Adipocyte (in vitro differentiated cells): Measurements from ENCODE around the gene BLOC1S3.

Experiments used
- DNase-seq: peaks from one replicate; pipeline ENCODE4 v3.0.0-alpha.2; 2015; ENCODE audit warnings: low read depth
- H3K27me3 ChIP-seq: replicated peaks from 2 replicates; pipeline ENCODE4 v1.7.0; 2013; ENCODE audit warnings: mild to moderate bottlenecking, low read length, moderate library complexity; ENCODE audit not compliant: control insufficient read depth, insufficient read depth
- H3K36me3 ChIP-seq: 2 replicates; pipeline ENCODE4 v1.7.0; 2013; ENCODE audit warnings: low read length, mild to moderate bottlenecking, moderate library complexity; ENCODE audit not compliant: control insufficient read depth, insufficient read depth, severe bottlenecking
- H3K4me1 ChIP-seq: 2 replicates; pipeline ENCODE4 v1.7.0; 2013; ENCODE audit warnings: mild to moderate bottlenecking, low read length, moderate library complexity; ENCODE audit not compliant: control insufficient read depth, insufficient read depth
- H3K4me3 ChIP-seq: 2 replicates; pipeline ENCODE4 v1.7.0; 2013; ENCODE audit warnings: mild to moderate bottlenecking, low read length, moderate library complexity
- H3K9ac ChIP-seq: 2 replicates; pipeline ENCODE4 v1.7.0; 2013; ENCODE audit warnings: mild to moderate bottlenecking, low read length, moderate library complexity
- H3K9me3 ChIP-seq: 2 replicates; pipeline ENCODE4 v1.7.0; 2013; ENCODE audit warnings: mild to moderate bottlenecking, low read length, moderate library complexity; ENCODE audit not compliant: control insufficient read depth

BLOC1S3 gene

GRCh38 chr19:45178262-45179071, at the start of gene BLOC1S3:
Gene BLOC1S3 (plus strand): TSS chr19:45178784. CDS start chr19:45179297, 513 bp downstream.
- peak; percentile 100 for DNase-seq
- H3K9me3 ChIP-seq = no peaks in the 10 kb centered on the region
- H3K36me3 ChIP-seq = no peaks in the 10 kb centered on the region
- peak within 1 kb of the TSS; percentile 91 for H3K9ac ChIP-seq
- peaks cover 30% of the 10 kb centered on the region for H3K4me1 ChIP-seq
- H3K27me3 ChIP-seq = no peaks in the 10 kb centered on the region
- H3K4me3 ChIP-seq = peak within 1 kb of the TSS; percentile 99

- H3K4me3 ChIP-seq = no peak overlapping the region
- no peaks in the 10 kb centered on the region for H3K36me3 ChIP-seq
- H3K4me1 ChIP-seq = peaks cover 3% of the 10 kb centered on the region
- H3K9me3 ChIP-seq = no peaks in the 10 kb centered on the region
- no peaks in the 10 kb centered on the region for H3K27me3 ChIP-seq
- DNase-seq = no peak
- H3K9ac ChIP-seq = no peak overlapping the region
These were observed 49.8 kb upstream of the BLOC1S3 start for GRCh38 chr19:45128806-45129205.

GRCh38 chr19:45130236-45130635, 48.3 kb upstream of the BLOC1S3 start:
- Histone ChIP-seq H3K36me3 (no peaks in the 10 kb centered on the region), H3K9ac (no peak overlapping the region), H3K9me3 (no peaks in the 10 kb centered on the region), H3K4me3 (no peak overlapping the region), H3K4me1 (no peaks in the 10 kb centered on the region), H3K27me3 (no peaks in the 10 kb centered on the region)
- no peak for DNase-seq

GRCh38 chr19:45130888-45131615, 47.5 kb upstream of the BLOC1S3 start:
- Histone ChIP-seq H3K4me3 (no peak overlapping the region), H3K27me3 (no peaks in the 10 kb centered on the region), H3K4me1 (no peaks in the 10 kb centered on the region), H3K9me3 (no peaks in the 10 kb centered on the region), H3K36me3 (no peaks in the 10 kb centered on the region), H3K9ac (no peak overlapping the region)
- no peak for DNase-seq

GRCh38 chr19:45133661-45134060, 44.9 kb upstream of the BLOC1S3 start:
- H3K36me3 ChIP-seq = no peaks in the 10 kb centered on the region
- H3K4me3 ChIP-seq = no peak overlapping the region
- H3K4me1 ChIP-seq = no peaks in the 10 kb centered on the region
- no peaks in the 10 kb centered on the region for H3K27me3 ChIP-seq
- no peaks in the 10 kb centered on the region for H3K9me3 ChIP-seq
- no peak for DNase-seq
- H3K9ac ChIP-seq = no peak overlapping the region

- H3K4me3 ChIP-seq = no peak overlapping the region
- no peaks in the 10 kb centered on the region for H3K9me3 ChIP-seq
These were observed 43.3 kb upstream of the BLOC1S3 start for GRCh38 chr19:45135176-45135885.

GRCh38 chr19:45136507-45137178, 41.9 kb upstream of the BLOC1S3 start:
- no peak for DNase-seq
- H3K4me1 ChIP-seq = no peaks in the 10 kb centered on the region
- no peaks in the 10 kb centered on the region for H3K36me3 ChIP-seq
- no peak overlapping the region for H3K4me3 ChIP-seq
- no peak overlapping the region for H3K9ac ChIP-seq
- no peaks in the 10 kb centered on the region for H3K27me3 ChIP-seq
- H3K9me3 ChIP-seq = no peaks in the 10 kb centered on the region

More at GRCh38 chr19:45135176-45135885, 43.3 kb upstream of the BLOC1S3 start:
- H3K4me1 ChIP-seq = no peaks in the 10 kb centered on the region
- no peak overlapping the region for H3K9ac ChIP-seq
- H3K36me3 ChIP-seq = no peaks in the 10 kb centered on the region
- H3K27me3 ChIP-seq = no peaks in the 10 kb centered on the region
- no peak for DNase-seq

- H3K4me1 ChIP-seq = no peaks in the 10 kb centered on the region
- no peak overlapping the region for H3K9ac ChIP-seq
- no peak overlapping the region for H3K4me3 ChIP-seq
- DNase-seq = no peak
- no peaks in the 10 kb centered on the region for H3K27me3 ChIP-seq
- H3K9me3 ChIP-seq = no peaks in the 10 kb centered on the region
- peaks cover 3% of the 10 kb centered on the region for H3K36me3 ChIP-seq
These were observed 41.3 kb upstream of the BLOC1S3 start for GRCh38 chr19:45137179-45137761.

GRCh38 chr19:45138303-45138751, 40.3 kb upstream of the BLOC1S3 start:
- Histone ChIP-seq H3K4me1 (no peaks in the 10 kb centered on the region), H3K36me3 (peaks cover 8% of the 10 kb centered on the region), H3K27me3 (no peaks in the 10 kb centered on the region), H3K9me3 (no peaks in the 10 kb centered on the region), H3K4me3 (no peak overlapping the region), H3K9ac (no peak overlapping the region)
- no peak for DNase-seq

GRCh38 chr19:45139286-45140143, 39.1 kb upstream of the BLOC1S3 start:
- Histone ChIP-seq H3K9ac (no peak overlapping the region), H3K4me3 (no peak overlapping the region), H3K9me3 (no peaks in the 10 kb centered on the region), H3K36me3 (peaks cover 8% of the 10 kb centered on the region), H3K4me1 (no peaks in the 10 kb centered on the region), H3K27me3 (no peaks in the 10 kb centered on the region)
- no peak for DNase-seq
